GM23338 (cell line): ENCODE data around the gene PRM1.

ENCODE experiments used
- CTCF ChIP-seq, 2 experiments: fragments of 200-600 bp in 1 of 2; sonication (generic) in 1 of 2; conservative IDR thresholded peaks; 2 replicates each; pipeline versions ENCODE4 v1.5.1 to v1.6.1; 2016 to 2017; ENCODE audit warnings: antibody characterized with exemption in 2 of 2, low read depth in 2 of 2, mild to moderate bottlenecking in 2 of 2, moderate library complexity in 1 of 2
- EZH2 ChIP-seq: fragments of 200-600 bp; sonication (generic); IDR thresholded peaks from one replicate; pipeline ENCODE4 v1.8.0; 2017; ENCODE audit warnings: antibody characterized with exemption, mild to moderate bottlenecking, low read depth; ENCODE audit not compliant: unreplicated experiment
- STAT1 ChIP-seq: IDR thresholded peaks from one replicate; pipeline ENCODE4 v1.6.1; 2016; ENCODE audit warnings: antibody characterized with exemption; ENCODE audit not compliant: unreplicated experiment

GRCh38 chr16:11320170-11320569 is 39.0 kb upstream of the PRM1 start:
- TF ChIP-seq CTCF (conservative IDR thresholded peaks at IDR 0.05; ENCODE audit: low read depth in 2 of 2) (no peak), STAT1 (no peak), EZH2 (no peak)
